CD4-positive, alpha-beta T cell treated with Interleukin-1 beta for 1 hour (primary cell): Measurements from ENCODE around the gene PARD6G.

Experiments
- DNase-seq, 2 donors: peaks; one replicate each; pipeline ENCODE4 v3.0.0-alpha.2; 2020 to 2022

Gene PARD6G

GRCh38 chr18:80247393-80247841, at the start of gene PARD6G:
Gene PARD6G, minus strand, starts transcription at chr18:80247514. Its CDS starts 166 bp downstream, at chr18:80247348.
- peak; percentile 62 to 65 for DNase-seq

- peak in 1 of 2 donors; percentile 27 for DNase-seq
Observed at GRCh38 chr18:80262241-80263033, 15.1 kb upstream of the PARD6G start.

GRCh38 chr18:80259610-80260009, 12.3 kb upstream of the PARD6G start:
- DNase-seq, result no peak

GRCh38 chr18:80258640-80259039, 11.3 kb upstream of the PARD6G start:
- DNase-seq, result no peak

GRCh38 chr18:80257579-80258543, 10.5 kb upstream of the PARD6G start:
- peak; percentile 57 to 67 for DNase-seq

GRCh38 chr18:80254971-80255500, 7.7 kb upstream of the PARD6G start:
- DNase-seq, result no peak

- peak in 1 of 2 donors; percentile 22 for DNase-seq
Observed at GRCh38 chr18:80253871-80254492, 6.7 kb upstream of the PARD6G start.

GRCh38 chr18:80253236-80253635, 5.9 kb upstream of the PARD6G start:
- DNase-seq, result no peak

GRCh38 chr18:80252136-80252535, 4.8 kb upstream of the PARD6G start:
- no peak for DNase-seq

GRCh38 chr18:80251700-80252099, 4.4 kb upstream of the PARD6G start:
- DNase-seq, result no peak

- no peak for DNase-seq
Observed at GRCh38 chr18:80250740-80251364, 3.5 kb upstream of the PARD6G start.

GRCh38 chr18:80249217-80250093, 2.1 kb upstream of the PARD6G start:
- DNase-seq, result no peak

GRCh38 chr18:80246445-80247392, 595 bp downstream of the PARD6G start:
- no peak for DNase-seq

- DNase-seq, result no peak
Observed at GRCh38 chr18:80245781-80246444, 1.4 kb downstream of the PARD6G start.

GRCh38 chr18:80244956-80245730, 2.2 kb downstream of the PARD6G start:
- DNase-seq, result no peak

GRCh38 chr18:80244167-80244566, 3.1 kb downstream of the PARD6G start:
- DNase-seq, result no peak

GRCh38 chr18:80243204-80243603, 4.1 kb downstream of the PARD6G start:
- no peak for DNase-seq

GRCh38 chr18:80241919-80242777, 5.2 kb downstream of the PARD6G start:
- no peak for DNase-seq
